Inflammatory macrophage treated with lipopolysaccharide for 1 hour (primary cell): ENCODE measurements around the gene REM2.
A peak's percentile ranks its signal among the peaks of the same experiment; 100 is the strongest.

Experiments used
- DNase-seq, 2 donors: peaks; one replicate each; pipeline ENCODE4 v3.0.0-alpha.2; 2020 to 2022

REM2 gene, protein sequence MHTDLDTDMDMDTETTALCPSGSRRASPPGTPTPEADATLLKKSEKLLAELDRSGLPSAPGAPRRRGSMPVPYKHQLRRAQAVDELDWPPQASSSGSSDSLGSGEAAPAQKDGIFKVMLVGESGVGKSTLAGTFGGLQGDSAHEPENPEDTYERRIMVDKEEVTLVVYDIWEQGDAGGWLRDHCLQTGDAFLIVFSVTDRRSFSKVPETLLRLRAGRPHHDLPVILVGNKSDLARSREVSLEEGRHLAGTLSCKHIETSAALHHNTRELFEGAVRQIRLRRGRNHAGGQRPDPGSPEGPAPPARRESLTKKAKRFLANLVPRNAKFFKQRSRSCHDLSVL

GRCh38 chr14:22883173-22883976 is at the start of gene REM2:
Gene REM2, plus strand, starts transcription at chr14:22883222. Its CDS starts 66 bp downstream, at chr14:22883288.
- DNase-seq: no peak

DNA sequence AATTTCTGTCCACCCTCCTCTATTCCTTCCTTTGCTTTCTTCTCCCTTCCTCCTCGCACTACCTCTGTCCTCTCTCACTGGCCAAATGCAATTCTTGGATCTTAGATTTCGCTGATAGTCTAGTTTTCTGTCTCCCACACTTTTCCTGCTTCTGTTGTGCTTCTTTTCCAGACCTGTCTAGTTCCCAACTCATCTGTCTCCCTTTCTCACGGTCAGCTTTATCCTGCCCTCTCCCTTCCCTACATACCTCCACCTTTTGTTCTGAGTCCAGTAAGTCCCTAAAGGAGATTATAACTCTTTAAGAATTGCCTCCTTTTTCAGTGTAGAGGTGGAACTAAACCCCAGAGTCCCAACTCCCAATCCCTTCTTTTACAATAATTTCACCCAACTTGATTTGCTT is 47.5 kb upstream of the REM2 start:
- DNase-seq: no peak

DNA sequence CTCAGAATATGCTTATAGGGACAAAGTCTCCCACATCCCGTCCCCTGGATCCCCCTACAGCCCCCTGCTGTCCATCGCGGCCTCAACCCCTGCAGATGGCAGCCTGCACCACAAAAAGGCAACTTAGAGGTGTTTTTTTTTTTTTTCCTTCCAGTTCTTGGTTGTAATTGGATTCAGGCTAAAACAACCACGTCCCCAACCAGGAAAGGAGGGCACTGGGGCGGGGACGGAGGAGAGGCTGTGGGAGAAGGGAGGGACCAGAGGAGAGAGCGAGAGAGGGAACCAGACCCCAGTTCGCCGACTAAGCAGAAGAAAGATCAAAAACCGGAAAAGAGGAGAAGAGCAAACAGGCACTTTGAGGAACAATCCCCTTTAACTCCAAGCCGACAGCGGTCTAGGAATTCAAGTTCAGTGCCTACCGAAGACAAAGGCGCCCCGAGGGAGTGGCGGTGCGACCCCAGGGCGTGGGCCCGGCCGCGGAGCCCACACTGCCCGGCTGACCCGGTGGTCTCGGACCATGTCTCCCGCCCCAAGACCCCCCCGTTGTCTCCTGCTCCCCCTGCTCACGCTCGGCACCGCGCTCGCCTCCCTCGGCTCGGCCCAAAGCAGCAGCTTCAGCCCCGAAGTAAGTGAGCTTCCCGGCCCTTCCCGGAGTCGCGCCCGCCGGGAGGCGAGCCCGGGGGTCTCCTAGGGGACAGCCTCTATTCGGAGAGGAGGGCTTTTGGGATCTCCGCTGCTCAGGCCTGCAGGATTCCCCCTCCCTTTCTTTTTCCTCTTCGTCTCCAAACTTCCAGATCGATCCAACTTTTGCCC is 46.5 kb upstream of the REM2 start, which contains the start of gene MMP14:
Gene MMP14 (plus strand): TSS at position 285 of the 813 bp plus-strand sequence. CDS start 233 bp downstream, at position 518.
- DNase-seq: peak; percentile 42 to 85

GRCh38 chr14:22837114-22837749 is 45.8 kb upstream of the REM2 start:
- DNase-seq: peak in 1 of 2 donors; percentile 55

DNA sequence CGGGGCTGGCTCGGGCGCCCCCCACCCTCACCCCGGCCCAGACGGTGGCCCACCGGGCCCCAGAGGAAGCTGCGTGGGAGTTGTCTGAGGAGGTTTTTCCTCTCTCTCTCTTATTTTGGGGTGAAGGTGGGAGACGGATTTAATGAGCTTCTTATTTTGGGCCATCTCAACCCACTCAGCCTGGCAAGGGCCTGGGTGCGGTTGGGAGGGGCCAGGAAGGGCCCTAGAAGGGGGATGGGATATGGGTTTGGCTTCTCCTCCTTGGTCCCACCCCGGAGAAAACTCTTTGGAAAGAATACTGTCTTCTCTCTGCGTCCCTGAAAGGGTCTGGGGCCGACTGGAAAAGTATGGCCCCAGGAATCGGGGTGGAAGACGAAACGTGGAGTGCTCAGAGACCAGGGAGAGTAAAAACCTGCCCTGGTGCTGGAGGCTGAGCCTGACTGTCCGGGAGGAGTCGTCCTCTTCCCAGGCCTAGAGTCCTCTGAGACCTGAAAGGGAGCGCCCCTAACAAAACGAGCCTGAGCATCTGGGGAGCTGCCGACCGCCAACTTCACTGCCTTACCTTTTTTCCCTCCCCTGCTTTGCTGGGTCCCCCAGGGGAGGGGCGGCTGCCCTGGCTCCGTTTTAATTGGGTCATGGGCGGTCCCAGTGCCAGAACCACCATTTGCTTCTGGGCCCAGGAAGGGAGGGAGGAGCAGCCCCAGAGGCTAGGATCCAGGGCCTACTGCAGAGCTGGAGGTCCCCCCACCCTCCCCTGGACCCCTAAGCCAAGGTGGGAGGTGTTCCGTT is 45.1 kb upstream of the REM2 start:
- peak in 1 of 2 donors; percentile 53 for DNase-seq

DNA sequence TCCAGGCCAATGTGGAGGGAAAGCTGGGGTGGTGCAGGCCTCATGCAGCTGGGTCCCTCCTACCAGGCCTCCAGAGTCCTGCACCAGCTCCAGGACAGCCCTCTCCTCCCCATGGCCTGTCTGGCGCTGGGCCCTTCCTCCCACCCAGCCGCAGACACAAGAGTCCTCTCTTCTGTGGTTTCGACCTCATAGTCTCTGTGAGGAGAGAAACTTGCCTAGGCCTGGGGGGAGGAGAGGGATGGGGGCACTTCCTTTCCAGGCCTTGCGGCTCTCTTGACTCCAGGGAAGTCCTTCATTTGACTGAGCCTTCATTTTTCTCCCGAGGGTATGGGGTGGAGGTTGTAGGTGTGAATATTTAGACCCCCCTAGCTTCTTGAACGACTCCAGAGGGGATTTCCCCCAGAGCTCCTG is 44.4 kb upstream of the REM2 start:
- peak in 1 of 2 donors; percentile 52 for DNase-seq

DNA sequence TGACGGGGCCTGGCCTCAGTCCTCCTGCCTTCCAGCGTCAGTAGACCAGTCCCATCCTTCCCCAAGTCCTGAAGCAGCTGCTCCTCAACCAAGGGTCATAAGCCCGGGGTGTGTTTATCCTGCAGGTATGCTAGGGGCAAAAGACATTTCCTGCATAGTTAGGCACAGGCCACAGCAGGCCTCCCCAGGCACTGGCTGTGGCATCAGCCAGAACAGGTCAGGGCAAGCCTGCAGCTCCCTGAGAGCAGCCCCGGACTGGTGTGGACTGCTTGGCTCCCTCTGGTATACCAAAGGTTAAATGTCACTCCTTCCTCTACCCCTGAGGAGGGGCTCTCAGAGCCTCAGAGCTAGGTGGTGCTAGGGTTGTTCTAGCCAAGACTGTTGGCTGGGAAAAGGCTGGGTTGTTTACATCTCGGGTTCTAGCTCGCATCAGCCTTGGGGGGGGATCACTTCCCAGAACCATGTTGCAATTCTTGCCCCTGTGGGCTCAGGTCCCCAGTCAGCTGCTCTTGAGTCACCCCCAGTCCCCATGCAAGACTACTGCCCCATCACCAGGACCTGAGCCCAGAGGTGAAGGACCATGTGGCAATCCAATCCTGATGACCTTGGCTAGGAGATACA is 43.8 kb upstream of the REM2 start:
- no peak for DNase-seq

DNA sequence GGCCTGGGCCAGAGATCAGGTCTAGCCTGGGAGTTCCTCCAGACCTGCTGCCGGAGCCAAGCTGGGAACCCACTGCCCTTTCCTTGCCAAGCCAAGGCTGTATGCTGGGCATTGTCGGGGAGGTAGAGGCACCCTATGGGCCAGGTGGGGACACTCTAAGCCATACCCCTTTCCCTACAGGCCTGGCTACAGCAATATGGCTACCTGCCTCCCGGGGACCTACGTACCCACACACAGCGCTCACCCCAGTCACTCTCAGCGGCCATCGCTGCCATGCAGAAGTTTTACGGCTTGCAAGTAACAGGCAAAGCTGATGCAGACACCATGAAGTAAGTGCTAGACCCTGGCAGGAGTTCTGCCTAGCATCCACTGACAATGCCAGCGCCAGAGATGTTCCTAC is 41.7 kb upstream of the REM2 start:
- DNase-seq: no peak

- no peak for DNase-seq
These were observed 41.3 kb upstream of the REM2 start for GRCh38 chr14:22841769-22842168.

- DNase-seq: no peak
These were observed 40.6 kb upstream of the REM2 start for GRCh38 chr14:22842211-22843122.

DNA sequence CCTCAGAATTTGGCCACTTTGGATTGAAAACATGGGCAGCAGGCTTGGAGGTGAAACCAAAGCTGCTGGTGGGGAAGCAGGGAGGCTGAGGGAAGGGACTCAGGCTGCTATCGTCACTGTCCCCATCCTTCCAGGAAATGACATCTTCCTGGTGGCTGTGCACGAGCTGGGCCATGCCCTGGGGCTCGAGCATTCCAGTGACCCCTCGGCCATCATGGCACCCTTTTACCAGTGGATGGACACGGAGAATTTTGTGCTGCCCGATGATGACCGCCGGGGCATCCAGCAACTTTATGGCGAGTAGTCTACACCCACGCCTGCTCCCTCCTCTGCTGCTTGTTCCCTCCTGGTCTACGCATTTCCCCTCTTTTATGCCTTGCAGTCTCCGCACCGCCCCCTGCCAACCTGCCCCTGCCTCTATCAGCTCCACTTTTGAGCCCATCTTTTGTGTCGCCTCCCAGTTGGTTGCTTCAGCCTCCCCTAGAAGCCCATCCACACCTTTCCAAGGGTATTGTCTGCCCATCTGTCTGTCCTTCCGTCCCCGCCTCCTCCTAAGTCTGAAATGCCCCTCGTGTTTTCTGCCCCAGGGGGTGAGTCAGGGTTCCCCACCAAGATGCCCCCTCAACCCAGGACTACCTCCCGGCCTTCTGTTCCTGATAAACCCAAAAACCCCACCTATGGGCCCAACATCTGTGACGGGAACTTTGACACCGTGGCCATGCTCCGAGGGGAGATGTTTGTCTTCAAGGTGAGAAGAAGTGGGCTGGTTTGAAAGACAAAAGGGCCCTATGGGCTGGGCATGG is 39.7 kb upstream of the REM2 start:
- DNase-seq: no peak

- DNase-seq: no peak
These were observed 38.6 kb upstream of the REM2 start for GRCh38 chr14:22844221-22845102.

GRCh38 chr14:22845103-22845394 is 38.0 kb upstream of the REM2 start:
- no peak for DNase-seq

DNA sequence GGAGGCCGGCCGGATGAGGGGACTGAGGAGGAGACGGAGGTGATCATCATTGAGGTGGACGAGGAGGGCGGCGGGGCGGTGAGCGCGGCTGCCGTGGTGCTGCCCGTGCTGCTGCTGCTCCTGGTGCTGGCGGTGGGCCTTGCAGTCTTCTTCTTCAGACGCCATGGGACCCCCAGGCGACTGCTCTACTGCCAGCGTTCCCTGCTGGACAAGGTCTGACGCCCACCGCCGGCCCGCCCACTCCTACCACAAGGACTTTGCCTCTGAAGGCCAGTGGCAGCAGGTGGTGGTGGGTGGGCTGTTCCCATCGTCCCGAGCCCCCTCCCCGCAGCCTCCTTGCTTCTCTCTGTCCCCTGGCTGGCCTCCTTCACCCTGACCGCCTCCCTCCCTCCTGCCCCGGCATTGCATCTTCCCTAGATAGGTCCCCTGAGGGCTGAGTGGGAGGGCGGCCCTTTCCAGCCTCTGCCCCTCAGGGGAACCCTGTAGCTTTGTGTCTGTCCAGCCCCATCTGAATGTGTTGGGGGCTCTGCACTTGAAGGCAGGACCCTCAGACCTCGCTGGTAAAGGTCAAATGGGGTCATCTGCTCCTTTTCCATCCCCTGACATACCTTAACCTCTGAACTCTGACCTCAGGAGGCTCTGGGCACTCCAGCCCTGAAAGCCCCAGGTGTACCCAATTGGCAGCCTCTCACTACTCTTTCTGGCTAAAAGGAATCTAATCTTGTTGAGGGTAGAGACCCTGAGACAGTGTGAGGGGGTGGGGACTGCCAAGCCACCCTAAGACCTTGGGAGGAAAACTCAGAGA is 37.0 kb upstream of the REM2 start:
- no peak for DNase-seq

- no peak for DNase-seq
These were observed 36.2 kb upstream of the REM2 start for GRCh38 chr14:22846811-22847307.

DNA sequence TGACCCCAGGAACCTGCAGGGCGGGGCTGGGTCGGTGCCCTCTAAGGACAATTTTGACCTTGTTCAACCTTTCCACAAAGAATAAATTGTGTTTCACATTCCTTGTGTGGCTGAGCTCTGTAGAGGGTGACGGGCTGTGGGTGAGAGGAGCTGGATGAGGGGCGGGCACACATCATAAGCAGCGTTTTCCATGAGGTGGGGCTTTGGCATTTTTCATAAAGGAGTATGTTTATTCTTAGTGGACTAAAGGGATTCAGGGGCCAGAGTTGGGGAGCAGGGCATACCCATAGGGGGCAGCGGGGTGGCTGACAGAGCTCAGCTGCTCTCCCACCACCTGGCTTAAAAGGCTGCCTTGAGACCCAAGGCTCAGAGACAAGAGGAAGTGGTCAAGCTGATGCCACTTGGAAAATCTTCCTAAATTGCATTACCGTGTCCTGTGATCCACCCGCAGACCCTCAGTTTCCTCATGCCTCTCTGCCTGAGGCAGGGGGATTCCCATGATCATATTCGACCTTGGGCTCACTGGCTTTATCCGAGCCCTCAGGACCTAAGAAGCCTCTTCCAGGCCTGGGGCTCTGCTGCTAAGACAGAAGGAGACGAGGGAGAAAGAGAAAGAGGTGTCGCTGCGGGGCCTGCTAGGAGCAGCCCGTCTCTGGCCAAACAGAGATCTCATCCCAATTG is 35.2 kb upstream of the REM2 start:
- DNase-seq: peak; percentile 90 to 99
